Measurements from ENCODE around the gene CCNK. TPM values are rescaled to one million over a fixed set of nuclear protein-coding genes. Genes with fewer than 3 reads are reported as not detected.

CCNK gene
- total RNA-seq, 2 donors from 2014 or later = 53.2 to 58.5 TPM

DNA sequence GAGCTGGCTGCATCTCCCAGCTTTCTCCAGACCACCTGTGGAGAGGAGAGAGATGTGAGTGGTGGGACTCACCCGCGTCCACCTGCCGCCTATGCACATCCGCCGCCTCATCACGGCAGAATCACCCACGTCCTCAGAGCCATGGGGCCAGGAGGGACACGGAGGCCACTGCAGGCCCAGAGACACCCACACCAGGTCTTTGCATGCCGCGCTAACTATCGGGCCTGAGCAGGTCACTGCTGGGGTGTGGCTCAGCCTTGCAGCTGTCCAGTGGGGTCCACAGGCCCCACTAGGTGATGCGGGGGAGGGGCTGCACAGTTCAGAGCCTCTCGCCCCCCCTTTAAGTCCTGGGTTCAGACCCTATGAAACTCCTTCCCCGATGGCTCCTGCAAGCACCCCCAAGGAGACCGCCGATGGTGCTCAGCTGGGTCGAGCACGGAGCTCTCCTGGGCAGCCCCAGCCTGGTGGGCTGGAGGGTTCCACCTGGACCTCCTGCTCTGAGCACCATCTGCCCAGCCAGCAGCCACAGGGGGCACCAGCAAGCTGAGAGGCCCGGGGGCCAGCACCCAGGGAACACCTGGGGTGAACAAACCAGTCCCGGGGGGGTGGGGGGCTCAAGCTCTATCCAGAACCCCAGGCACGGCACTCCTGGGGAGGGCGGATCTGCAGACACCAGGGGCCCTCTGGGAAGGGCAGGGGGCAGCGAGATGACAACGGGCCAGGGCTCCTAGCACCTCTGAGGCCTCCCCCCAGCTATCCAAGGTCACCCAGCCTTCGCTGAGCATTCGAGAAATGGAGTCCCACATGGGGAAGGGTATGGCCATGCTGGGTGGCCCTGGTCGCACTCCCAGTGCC, 34.3 kb downstream of the CCNK start:
- DNase-seq = no peak
- ATAC-seq = no peak
- intact Hi-C loops (cut with DNase I, micrococcal nuclease) = loop anchor here in 1 of 2 donors (10.0 kb wide), 1 partner anchor 109 kb away; no protein-coding TSS in a partner anchor

DNA sequence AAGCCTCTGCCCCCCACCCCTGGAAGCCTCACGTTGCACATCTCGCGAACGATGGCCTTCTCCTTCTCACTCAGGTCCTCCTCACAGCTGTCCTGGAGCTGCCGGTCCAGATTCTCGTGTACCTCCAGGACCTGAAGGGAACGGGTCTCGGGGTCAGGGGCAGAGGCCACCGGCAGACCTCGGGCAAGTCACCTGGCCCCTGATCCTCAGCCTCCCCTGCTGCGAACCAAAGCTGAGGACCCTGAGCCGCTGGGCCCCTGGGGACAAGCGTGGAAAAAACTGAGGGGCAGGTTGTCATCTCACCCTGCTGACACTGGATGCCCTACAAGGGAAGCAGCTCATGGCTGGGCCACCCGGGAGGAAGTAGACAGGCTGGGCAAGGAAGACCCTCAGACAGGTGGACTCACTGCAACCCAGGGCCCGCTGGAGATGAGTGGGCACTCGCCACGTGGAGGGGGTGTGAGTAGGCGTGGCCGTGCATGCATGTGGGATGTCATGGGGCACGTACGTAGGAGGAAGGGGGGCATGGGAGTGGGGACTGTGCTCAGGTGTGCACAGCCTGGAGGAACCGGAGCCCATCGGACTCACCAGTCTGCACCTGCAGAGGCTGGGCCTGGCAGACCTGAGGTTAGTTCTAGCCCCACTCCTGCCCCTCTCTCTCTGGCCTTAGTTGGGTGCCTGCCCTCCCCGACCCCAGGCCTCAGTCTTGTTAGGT, 35.1 kb downstream of the CCNK start:
- DNase-seq (peak in 1 of 2 donors; percentile 26), ATAC-seq (no peak)
- intact Hi-C loops (cut with DNase I, micrococcal nuclease) = loop anchor here in 1 of 2 donors (10.0 kb wide), 1 partner anchor 108 kb away; no protein-coding TSS in a partner anchor

DNA sequence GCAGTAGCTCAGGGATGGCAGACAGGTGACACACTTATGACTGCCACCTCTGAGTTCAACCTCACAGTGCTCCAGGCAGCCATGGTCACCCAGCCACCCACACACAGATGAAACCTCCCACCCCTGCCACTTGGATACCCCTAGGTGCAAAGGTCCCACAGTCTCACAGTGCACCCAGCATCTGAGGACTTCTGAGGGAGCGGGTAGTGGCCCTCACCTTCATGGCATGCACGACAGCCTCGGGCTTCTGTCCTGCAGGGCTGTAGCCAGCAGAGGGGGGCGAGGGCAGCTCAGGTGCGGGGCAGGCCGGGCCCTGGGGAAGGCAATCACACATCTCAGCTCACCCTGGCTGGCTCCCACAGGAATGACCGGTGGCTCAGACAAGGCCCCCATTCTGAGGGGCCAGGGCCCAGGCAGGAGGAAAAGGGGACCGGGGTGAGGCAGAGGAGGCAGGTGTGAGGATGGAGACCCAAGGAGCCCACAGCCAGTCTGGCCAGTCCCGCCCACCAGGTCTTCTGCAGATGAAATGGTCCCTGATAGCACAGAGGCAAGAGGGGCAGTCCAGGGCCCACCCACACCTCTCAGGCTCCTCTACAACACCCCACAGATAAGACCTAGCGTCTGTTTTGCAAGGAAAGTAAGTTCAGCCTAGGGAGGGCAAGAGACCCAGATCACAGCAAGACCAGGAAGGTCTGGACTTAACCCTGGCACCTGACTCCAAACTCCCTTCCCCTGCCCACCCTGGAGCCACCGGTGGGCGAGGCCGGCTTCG, 35.8 kb downstream of the CCNK start:
- DNase-seq (no peak), ATAC-seq (no peak)
- intact Hi-C loops (cut with DNase I, micrococcal nuclease) = loop anchor here in 1 of 2 donors (10.0 kb wide), 1 partner anchor 108 kb away; no protein-coding TSS in a partner anchor

- peak in 1 of 2 donors; percentile 21 for DNase-seq
- no peak for ATAC-seq
Measured at GRCh38 chr14:99517643-99518381, 36.6 kb downstream of the CCNK start.

GRCh38 chr14:99518441-99519346, 37.5 kb downstream of the CCNK start:
- intact Hi-C loops (cut with DNase I, micrococcal nuclease) = loop anchor here (2.0 to 10.0 kb wide), 2 partner anchors 106 to 110 kb away; no protein-coding TSS in a partner anchor
- peak; percentile 78 for ATAC-seq
- peak; percentile 58 to 86 for DNase-seq

More at GRCh38 chr14:99517643-99518381, 36.6 kb downstream of the CCNK start:
- intact Hi-C loops (cut with DNase I, micrococcal nuclease) = loop anchor here (2.0 to 10.0 kb wide), 2 partner anchors 107 to 111 kb away; no protein-coding TSS in a partner anchor

DNA sequence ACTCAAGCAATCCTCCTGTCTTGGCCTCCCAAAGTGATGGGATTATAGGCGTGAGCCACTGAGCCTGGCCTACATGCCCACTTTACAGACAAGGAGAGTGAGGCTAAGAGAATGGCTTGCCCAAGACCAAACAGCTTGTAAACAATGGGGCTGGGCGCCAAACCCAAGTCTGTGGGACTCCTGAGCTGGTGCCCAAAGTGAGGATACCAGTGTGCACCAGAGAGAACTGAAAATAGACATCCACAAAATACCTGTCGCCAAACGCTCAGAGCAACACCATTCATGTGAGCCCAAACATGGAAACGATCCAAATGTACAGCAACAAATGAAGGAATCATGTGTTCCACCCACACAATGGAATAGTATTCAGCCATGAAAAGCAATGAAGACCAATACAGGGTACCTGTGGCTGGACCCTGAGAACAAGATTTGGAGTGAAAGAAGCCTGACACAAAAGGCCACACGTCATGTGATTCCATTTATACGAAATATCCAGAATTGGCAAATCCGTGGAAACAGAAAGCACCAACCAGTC, 38.2 kb downstream of the CCNK start:
- intact Hi-C loops (cut with DNase I, micrococcal nuclease) = loop anchor here (2.0 to 10.0 kb wide), 2 partner anchors 105 to 109 kb away; no protein-coding TSS in a partner anchor
- DNase-seq (no peak), ATAC-seq (no peak)

DNA sequence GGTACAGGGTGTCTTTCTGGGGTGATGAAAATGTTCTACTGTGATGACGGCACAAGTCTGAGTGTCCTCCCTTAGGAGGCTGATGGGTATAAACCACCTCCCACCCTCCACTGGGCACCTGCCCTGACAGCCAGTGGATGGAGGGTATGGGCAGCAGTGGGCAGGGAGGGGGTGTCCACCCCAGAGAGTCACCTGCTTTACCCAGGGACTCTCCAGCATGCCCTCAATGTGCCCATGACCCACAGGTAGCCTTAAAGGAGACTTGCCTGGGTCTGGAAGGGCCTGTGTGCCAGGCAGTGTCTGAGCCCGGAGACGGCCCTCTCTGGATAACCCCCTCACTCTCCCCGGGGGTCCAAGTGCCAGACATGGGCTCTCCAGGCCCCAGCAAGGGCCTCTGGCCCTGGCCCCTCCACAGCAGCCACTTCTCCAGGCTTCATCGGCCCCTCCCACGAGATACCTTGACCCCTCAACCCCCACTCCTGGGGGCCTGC, 38.8 kb downstream of the CCNK start:
- intact Hi-C loops (cut with DNase I, micrococcal nuclease) = loop anchor here (2.0 to 10.0 kb wide), 2 partner anchors 105 to 109 kb away; no protein-coding TSS in a partner anchor
- ATAC-seq (no peak), DNase-seq (no peak)

GRCh38 chr14:99520571-99521081, 39.4 kb downstream of the CCNK start:
- intact Hi-C loops (cut with DNase I, micrococcal nuclease) = no loop called here
- ATAC-seq = no peak
- no peak for DNase-seq

GRCh38 chr14:99521176-99522024, 40.2 kb downstream of the CCNK start:
- intact Hi-C loops (cut with DNase I, micrococcal nuclease) = no loop called here
- ATAC-seq (no peak), DNase-seq (no peak)

DNA sequence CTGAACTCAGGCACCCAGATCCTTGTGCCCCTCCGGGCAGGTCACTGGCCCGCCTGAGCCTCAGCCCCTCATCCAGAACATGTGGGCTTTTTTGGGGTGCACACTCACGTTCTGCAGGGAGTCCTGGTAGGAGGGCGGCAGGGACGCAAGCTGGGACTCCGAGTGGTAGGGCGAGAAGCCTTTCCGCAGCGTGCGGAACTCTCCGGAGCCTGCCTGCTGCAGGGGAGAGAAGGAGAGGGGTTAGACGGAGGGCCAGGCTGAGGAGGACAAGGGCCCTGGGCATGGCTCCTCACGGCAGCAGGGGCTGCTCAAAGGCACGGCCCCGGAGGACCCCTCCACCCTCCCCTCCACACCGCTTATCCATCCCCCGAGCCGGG, 40.8 kb downstream of the CCNK start:
- intact Hi-C loops (cut with DNase I, micrococcal nuclease) = no loop called here
- DNase-seq (no peak), ATAC-seq (no peak)

- intact Hi-C loops (cut with DNase I, micrococcal nuclease) = no loop called here
- DNase-seq (no peak), ATAC-seq (no peak)
Measured at GRCh38 chr14:99522457-99522891, 41.3 kb downstream of the CCNK start.

DNA sequence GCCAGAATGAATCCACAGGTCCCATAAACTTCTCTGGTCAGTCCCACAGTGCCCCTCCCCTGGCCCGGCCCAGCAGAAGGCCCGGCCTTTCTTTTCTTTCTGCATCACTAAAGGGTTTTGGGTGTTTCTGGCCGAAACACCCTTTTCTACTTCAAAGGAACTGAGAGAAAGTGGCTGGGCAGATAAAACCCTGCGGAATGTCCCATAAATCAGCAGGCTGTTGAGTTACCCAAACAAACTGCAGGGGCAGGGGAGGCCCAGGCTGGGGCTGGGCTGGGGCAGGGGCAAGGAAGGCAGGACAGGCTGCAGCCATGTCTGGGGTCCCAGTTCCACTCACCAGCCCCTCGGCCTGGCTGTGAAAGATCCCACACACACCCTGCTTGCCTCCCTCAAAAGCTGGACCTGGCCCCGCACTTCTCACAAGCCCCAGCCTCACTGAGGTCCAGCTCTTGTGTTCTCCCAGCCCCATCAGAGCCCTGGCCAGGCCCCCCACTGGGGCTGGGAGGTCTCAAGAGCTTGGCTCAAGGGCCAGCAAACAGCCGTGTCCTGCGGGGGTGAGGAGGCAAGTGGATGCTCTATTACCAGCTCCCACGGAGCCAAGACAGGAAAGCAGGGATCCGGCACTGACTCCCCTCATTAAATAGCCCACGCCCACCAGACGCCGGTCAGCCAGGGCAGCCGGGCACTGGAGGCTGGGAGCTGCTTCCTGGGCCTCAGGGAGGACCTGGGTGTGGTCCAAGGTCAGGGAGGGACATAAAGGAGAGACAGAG, 41.9 kb downstream of the CCNK start:
- ATAC-seq = peak; percentile 44
- intact Hi-C loops (cut with DNase I, micrococcal nuclease) = no loop called here
- peak in 1 of 2 donors; percentile 44 for DNase-seq

GRCh38 chr14:99523704-99524055, 42.5 kb downstream of the CCNK start:
- intact Hi-C loops (cut with DNase I, micrococcal nuclease) = no loop called here
- ATAC-seq (no peak), DNase-seq (no peak)

DNA sequence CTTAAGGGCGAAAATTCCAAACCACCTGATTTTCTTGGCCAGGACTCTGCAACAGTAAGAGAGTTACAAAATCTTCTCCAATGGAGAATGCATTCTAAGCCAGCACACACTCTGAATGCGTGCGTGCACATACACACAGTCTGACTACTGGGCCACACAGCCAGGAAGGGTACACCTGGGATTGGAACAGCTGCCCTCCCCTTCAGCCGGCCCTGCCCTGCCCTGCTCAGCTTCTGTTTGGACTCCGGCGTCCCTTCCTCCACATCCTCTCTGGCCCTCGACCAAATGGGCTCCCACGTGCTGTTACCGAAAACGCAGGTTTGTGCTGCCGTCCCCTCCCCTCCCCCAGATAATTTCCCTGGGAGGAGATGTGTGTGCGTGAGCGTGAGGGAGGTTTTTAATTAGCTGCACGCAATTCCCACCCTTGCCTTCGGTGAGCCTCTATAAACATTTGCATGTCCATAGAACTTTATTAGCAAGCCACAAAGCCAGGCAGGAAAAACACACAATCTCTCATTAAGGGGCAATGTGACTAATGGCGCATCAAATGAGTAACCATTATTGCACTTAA, 43.0 kb downstream of the CCNK start:
- ATAC-seq (peak; percentile 55), DNase-seq (peak in 1 of 2 donors; percentile 53)
- intact Hi-C loops (cut with DNase I, micrococcal nuclease) = no loop called here
